Measurements from ENCODE around the gene RAPH1. TPM values are rescaled to one million over a fixed set of nuclear protein-coding genes. Genes with fewer than 3 reads are reported as not detected.

The RAPH1 gene
- total and polyA plus RNA-seq, 2 experiments from 2014 or later: 5.0 to 36.2 TPM

GRCh38 chr2:203352604-203353255, 182.4 kb downstream of the RAPH1 start:
- Histone ChIP-seq H3K27ac (ENCODE audit: low read depth) (no peak overlapping the region), H2AFZ (no peak overlapping the region), H3K4me1 (ENCODE audit: insufficient read depth) (no peaks in the 10 kb centered on the region), H3K4me2 (no peak overlapping the region), H3K36me3 (ENCODE audit: insufficient read depth) (no peaks in the 10 kb centered on the region), H3K27me3 (ENCODE audit: insufficient read depth) (no peaks in the 10 kb centered on the region), H3K79me2 (replicated peaks; ENCODE audit: insufficient read depth) (peaks cover 100% of the 10 kb centered on the region), H4K20me1 (replicated peaks; ENCODE audit: insufficient read depth) (peaks cover 42% of the 10 kb centered on the region), H3F3A (replicated peaks; ENCODE audit: low read depth) (no peaks in the 10 kb centered on the region; the same call in 1 of the 2 replicates), H3K4me3 (no peak overlapping the region), H3K9me2 (ENCODE audit: insufficient read depth) (no peaks in the 10 kb centered on the region)
- DNase-seq (ENCODE audit: low spot score) (no peak), ATAC-seq (no peak)
- no peak overlapping the region for H3K4me3 Mint-ChIP-seq
- H3K27me3 Mint-ChIP-seq (ENCODE audit: insufficient read depth, low read depth, poor library complexity): no peaks in the 10 kb centered on the region
- H3K9me3 Mint-ChIP-seq: peaks cover 2% of the 10 kb centered on the region; the same call in 1 of the 3 replicates
- H3K27ac Mint-ChIP-seq: no peak overlapping the region
- H3K36me3 Mint-ChIP-seq (ENCODE audit: low read depth): peaks cover 13% of the 10 kb centered on the region; the same call in 2 of the 3 replicates
- no peaks in the 10 kb centered on the region; the same call in 2 of the 3 replicates for H3K4me1 Mint-ChIP-seq
- TF ChIP-seq ZNF462 (CRISPR knock-in tag; IDR thresholded peaks at IDR 0.05) (no peak), EZH2phosphoT487 (IDR thresholded peaks at IDR 0.05; ENCODE audit: unreplicated experiment) (no peak), JUNB (IDR thresholded peaks at IDR 0.05; ENCODE audit: unreplicated experiment) (no peak), ZNF331 (CRISPR knock-in tag; IDR thresholded peaks at IDR 0.05; ENCODE audit: low read depth) (no peak), STAT1 (IDR thresholded peaks at IDR 0.05; ENCODE audit: unreplicated experiment) (no peak), EZH2 (IDR thresholded peaks at IDR 0.05; ENCODE audit: low read depth, unreplicated experiment) (no peak), ZNF114 (CRISPR knock-in tag; IDR thresholded peaks at IDR 0.05) (no peak), POLR2AphosphoS5 (IDR thresholded peaks at IDR 0.05; ENCODE audit: low read depth) (no peak), CREB1 (CRISPR knock-in tag; IDR thresholded peaks at IDR 0.05; ENCODE audit: low read depth) (no peak), NANOG (IDR thresholded peaks at IDR 0.05; ENCODE audit: borderline replicate concordance) (no peak)

Data from GM23338 (cell line).